ENCODE data around the gene KRTAP16-1.

- no peak for TF ChIP-seq CTCF (conservative IDR thresholded peaks at IDR 0.05; ENCODE audit: low read depth, low read length)
- no peak for TF ChIP-seq EZH2 (IDR thresholded peaks at IDR 0.05; ENCODE audit: borderline replicate concordance, low read depth, low read length, poor library complexity, severe bottlenecking)
Measured at GRCh38 chr17:41278176-41278955, 30.7 kb downstream of the KRTAP16-1 start.
